HG03135 (cell line): ENCODE data around the gene ZGRF1.
"Not testable (repeated sequence)": the region's sequence is repeated elsewhere in the genome, so short reads cannot be mapped to it uniquely, and the experiment has no call there.

Experiments
- ATAC-seq: cut with Tn5 transposase; IDR thresholded peaks from one replicate; pipeline ENCODE4 v1.9.1; 2021; ENCODE audit warnings: mild to moderate bottlenecking, moderate library complexity; ENCODE audit not compliant: unreplicated experiment

The ZGRF1 gene

GRCh38 chr4:112519689-112520597, 116.8 kb downstream of the ZGRF1 start:
- no peak for ATAC-seq

DNA sequence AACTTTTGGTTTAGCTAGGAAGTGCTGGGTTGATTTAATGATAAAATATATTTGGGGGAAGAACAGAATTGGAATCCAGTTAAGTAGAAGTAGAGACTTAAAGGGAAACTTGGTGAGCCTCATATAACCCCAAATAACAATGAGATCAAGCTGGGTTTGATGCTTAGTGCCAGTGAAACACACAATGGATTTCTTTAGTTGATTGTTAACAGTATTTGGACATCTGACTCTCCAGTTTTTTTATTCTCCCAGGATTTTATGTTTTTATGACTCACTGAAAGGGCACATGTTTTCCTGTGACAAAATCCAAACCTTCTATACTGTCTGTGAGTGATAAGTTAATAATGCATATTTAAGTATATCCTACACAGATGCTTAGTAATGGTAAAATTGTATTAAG, 118.0 kb downstream of the ZGRF1 start:
- ATAC-seq, result no peak

DNA sequence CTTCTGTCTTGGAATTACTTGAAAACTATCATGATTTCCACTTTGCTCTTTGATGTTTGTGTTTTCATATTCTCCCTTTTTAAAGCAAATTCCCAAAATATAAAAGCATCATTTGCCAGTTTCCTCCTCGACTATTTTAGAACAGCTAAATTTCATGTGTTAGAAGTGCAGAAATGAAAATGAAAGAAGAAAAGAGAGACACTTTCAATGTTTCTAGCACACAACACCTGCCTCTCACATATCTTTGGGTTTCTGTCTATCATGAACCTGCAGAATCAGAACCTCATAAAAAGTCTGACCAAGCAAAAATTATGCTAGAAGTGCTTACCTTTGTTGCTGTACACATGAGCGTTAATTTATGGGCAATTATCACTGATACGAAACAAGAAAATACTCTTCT, 118.8 kb downstream of the ZGRF1 start:
- ATAC-seq, result no peak

GRCh38 chr4:112517067-112517634, 119.6 kb downstream of the ZGRF1 start:
- ATAC-seq, result no peak

DNA sequence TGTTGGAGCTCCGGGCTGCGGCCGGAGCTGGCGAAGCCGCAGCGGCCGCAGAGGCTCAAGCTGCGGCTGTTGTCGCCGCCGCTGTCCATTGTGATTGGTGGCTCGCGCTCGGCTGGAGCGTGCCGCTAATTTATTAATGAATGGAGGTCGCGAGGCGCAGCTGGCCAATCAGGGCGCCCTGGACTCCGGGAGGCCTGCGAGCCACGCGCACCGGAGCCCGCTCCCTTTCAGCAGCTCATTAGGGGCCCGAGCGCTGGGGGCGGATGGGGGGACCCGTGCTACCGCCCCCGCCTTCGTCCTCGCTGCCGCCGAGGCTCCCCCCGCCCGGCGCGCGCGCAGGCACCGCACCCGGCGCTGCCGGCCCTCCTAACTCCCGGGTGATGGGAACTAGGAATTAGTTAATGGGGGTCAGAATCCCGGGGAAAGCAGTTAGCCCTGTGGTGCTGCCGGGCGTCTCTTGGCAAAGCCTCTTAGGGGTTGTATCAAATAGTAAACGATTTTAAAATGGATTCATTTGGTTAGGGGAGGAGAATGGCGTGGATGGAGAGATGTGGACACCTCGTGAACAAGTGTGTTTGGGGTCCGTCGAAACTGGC, 120.1 kb downstream of the ZGRF1 start:
- no peak for ATAC-seq

DNA sequence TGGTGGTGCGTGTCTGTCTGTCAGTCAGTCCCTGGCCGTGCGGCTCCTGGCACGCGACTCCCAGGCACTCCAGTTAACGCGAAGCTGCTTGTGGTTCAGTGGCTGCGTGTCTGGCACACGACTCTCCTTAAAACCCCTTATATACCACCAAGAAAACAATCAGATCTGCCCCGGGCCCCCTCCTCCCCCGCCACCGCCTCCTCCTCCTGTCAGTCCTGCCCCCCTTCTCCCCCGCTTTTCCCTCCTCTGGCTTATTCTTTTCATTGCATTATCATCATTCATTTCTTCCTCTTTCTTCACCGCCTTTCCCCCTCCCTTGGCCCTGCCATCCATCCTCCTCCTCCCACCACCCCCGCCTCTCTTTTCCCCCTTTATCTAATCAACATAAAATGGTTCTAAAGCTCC, 120.6 kb downstream of the ZGRF1 start, which contains the start of gene NEUROG2:
NEUROG2 (minus strand) TSS at position 115 of the 405 bp plus-strand sequence. CDS start 705 bp downstream, outside the sequence.
- no peak for ATAC-seq

- ATAC-seq, result peak; percentile 38
Measured at GRCh38 chr4:112515198-112516065, 121.3 kb downstream of the ZGRF1 start.

DNA sequence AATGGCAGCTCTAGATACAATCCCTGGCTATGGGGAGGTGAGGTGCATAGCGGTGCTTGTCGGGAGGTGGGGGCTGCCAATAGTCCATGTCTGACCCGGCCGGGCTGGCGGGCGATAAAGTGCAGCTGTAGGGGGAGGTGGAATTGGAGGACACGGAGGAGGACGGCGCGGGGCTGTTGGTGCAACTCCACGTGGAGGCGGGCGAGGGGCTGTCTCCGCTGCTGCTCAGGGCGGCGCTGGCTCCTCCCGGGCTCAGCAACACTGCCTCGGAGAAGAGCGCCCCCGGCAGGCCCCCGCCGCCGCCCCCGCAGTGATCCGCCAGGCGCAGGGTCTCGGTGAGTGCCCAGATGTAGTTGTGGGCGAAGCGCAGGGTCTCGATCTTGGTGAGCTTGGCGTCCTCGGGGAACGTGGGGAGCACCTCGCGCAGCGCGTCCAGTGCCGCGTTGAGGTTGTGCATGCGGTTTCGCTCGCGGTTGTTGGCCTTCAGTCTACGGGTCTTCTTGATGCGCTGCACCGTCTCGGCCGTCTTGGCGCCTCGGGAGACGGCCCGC, 122.0 kb downstream of the ZGRF1 start:
- peak; percentile 3 for ATAC-seq

- peak; percentile 1 for ATAC-seq
Measured at GRCh38 chr4:112513971-112514646, 122.6 kb downstream of the ZGRF1 start.

GRCh38 chr4:112511803-112512118, 124.9 kb downstream of the ZGRF1 start:
- no peak for ATAC-seq

DNA sequence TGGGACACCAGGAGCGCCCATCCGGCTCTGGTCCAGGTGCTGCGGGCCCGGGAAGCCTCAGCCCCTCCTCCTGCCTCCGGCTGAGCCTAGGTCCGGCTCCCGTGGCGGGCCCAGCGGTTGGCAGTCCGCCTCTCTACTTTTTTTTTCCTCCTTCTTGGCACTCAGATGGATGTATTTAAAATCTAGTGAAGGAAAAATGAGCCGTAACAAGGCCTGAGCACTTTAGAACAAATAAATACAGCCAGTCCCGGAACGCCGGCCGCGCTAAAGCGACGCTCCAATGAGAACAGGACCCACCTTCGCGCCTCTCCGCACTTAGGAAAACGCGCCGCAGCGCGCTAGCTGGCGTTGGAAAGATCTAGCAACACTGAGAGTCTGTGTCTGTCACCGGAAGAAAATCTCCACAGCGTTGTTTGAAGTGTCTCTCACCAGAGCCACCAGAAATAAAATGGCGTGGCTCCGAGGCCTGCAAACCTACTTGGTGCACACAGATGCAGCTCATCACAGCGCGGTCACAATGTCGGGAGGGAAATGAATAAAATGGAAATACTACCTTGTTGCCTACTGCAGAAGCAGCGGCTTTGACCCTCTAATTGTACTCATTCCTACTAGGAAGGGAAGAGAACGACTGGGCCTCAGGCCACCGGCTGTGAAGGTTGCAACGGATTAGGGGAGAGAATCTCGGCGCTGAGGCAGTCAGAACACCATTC, 125.5 kb downstream of the ZGRF1 start:
- ATAC-seq, result no peak

DNA sequence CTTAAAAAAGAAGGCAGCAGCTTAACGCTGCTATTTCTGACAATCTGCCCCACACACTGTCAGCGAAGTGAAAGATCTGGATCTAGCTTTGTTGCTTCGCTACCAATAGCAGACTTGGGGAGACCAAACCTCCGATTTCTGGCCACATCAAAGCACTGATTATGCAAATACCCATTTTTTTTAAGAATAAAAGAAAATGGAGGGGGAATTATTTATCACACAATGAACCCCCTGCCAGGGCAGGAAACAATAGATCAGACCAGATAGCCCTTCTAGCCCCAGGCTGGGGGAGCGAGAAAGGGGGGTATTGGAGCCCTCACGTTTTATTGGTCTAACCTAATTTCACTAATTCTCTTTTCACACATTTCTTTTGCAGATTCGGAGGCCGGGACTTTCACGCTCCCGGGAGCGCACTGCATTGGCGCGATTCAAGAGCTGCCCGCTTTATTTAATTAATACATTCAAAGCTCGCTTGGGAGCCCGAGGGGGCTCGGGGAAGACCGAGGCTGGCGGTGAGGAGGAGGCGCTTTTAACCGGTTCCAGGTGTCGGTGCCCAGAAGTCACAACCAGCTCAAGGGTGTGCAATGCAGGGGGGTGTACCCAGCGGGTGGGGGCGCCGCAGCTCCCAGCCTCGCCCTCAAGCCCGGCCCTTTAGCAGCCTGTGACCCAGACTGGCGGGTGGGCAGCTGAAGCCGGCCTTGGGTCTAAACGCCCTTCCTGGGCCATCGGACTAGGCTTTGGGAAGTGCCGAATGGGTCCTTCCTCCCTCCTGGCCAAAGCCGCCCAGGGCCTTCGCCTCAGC, 126.2 kb downstream of the ZGRF1 start:
- ATAC-seq, result no peak

DNA sequence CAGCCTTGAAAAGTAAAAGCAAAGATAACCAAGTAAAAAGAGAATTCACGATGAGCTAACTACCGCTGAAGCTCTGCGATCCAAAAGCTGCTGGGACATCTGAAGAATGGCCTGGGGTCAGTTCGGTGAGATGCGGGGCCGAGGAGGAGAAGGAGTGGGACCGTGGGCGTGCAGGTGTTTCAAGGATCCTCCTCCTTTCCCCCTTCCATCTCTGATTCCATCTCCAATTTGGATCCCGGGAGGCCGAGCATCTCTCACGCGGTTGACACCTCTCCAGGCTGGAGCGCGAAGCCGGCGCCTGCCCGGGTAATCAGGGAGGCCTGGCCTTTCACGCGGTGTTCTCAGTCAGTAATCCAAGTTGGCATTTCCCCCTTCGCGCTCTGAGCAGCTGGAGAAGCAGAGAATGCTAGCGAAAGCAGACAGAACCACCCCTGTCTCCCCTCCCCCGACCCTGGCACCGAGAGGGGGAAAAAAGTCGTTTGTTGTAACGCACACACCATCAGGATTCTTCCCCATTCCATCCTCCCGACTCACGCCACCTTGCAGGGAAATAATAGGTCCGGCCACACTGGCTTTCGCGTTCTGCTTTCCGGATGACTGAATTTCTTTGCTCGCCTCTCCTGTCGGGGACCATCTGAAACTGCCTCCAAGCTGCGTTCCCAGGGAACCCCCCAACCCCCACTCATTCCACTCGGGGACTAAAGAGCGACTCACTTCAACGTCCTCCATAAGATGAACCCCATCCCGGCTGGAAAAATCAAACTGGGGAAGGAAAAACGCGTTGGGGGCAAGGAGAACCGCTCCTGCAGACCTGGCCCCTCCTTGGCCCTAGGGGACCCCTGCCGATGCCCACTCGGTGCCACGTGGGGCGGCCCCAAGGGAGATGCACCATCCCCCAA, 127.2 kb downstream of the ZGRF1 start:
- ATAC-seq, result no peak

- ATAC-seq, result no peak
Measured at GRCh38 chr4:112508356-112508755, 128.4 kb downstream of the ZGRF1 start.

DNA sequence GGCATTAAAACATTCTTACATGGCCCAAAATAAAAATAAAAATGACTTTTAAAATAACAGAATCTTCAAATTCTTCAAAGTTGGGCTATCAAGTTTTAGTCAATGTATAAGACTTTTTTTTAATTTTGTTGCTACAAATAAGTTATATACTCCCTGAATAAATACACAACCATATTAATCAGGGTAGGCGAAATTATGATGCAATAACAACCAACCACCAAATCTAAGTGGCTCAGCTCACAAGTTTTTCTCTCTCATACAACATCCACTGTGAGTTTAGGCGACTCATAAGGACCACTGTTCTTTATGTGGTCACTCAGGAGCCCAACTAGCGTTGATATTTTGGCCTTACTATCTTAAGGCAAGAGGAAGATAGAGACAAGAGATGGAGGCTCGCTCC, 131.9 kb downstream of the ZGRF1 start:
- ATAC-seq, result no peak

- no peak for ATAC-seq
Measured at GRCh38 chr4:112502871-112503270, 133.8 kb downstream of the ZGRF1 start.

DNA sequence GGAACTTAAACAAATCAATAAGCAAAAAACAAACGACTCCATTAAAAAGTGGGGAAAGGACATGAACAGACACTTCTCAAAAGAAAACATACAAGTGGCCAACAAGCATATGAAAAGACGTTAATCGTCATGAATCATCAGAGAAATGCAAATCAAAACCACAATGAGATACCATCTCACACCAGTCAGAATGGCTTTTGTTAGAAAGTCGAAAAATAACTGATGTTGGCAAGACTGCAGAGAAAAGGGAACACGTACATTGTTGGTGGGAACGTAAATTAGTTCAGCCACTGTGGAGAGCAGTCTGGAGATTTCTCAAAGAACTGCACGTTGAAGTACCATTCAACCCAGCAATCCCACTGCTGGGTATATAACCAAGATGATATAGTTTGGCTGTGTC, 144.4 kb downstream of the ZGRF1 start:
- ATAC-seq, result no peak

DNA sequence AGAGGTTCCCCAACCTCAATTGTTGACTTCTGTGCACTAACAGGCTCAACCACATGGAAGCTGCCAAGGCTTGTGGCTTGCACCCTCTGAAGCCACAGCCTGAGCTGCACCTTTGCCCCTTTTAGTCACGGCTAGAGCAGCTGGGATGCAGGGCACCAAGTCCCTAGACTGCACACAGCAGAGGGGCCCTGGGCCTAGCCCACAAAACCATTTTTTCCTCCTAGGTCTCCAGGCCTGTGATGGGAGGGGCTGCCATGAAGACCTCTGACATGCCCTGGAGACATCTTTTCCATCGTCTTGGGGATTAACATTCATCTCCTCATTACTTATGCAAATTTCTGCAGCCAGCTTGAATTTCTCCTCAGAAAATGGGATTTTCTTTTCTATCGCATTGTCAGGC, 145.9 kb downstream of the ZGRF1 start:
- not testable (repeated sequence) for ATAC-seq
